VCaP (cell line): ENCODE data around the gene EIF3K.

ENCODE experiments used
- H3K27ac ChIP-seq: fragments of 450-650 bp; 2 replicates; pipeline ENCODE4 v1.5.1; 2017
- CTCF ChIP-seq: fragments of 450-650 bp; conservative IDR thresholded peaks from 2 replicates; pipeline ENCODE4 v1.5.1; 2017; ENCODE audit warnings: mild to moderate bottlenecking, moderate library complexity

The EIF3K gene

GRCh38 chr19:38654628-38655055, 35.7 kb downstream of the EIF3K start:
- TF ChIP-seq CTCF: no peak
- H3K27ac ChIP-seq: peak overlapping the region; percentile 92

- TF ChIP-seq CTCF: no peak
- peak overlapping the region; percentile 92 for H3K27ac ChIP-seq
Observed at GRCh38 chr19:38655148-38655824, 36.3 kb downstream of the EIF3K start.

GRCh38 chr19:38656171-38656981, 37.4 kb downstream of the EIF3K start:
- H3K27ac ChIP-seq: 0 out of 2 replicates have a peak overlapping the region, but pooled peaks have one; percentile 92
- no peak for TF ChIP-seq CTCF

GRCh38 chr19:38657633-38658222, 38.7 kb downstream of the EIF3K start:
- TF ChIP-seq CTCF: no peak
- H3K27ac ChIP-seq: peak overlapping the region; percentile 88

- peak overlapping the region; percentile 88 for H3K27ac ChIP-seq
- no peak for TF ChIP-seq CTCF
Observed at GRCh38 chr19:38658462-38659306, 39.7 kb downstream of the EIF3K start.

- H3K27ac ChIP-seq: peak overlapping the region; percentile 88
- TF ChIP-seq CTCF: no peak
Observed at GRCh38 chr19:38660724-38661123, 41.7 kb downstream of the EIF3K start.
